ENCODE results near the gene ABCB11.
"Not testable (repeated sequence)": the region's sequence is repeated elsewhere in the genome, so short reads cannot be mapped to it uniquely, and the experiment has no call there.

- TF ChIP-seq RAD21 (IDR thresholded peaks at IDR 0.05; ENCODE audit: low read length); POLR2A (IDR thresholded peaks at IDR 0.05; ENCODE audit: low read depth, low read length); FOS (IDR thresholded peaks at IDR 0.05; ENCODE audit: low read depth, low read length); CTCF (conservative IDR thresholded peaks at IDR 0.05; ENCODE audit: low read depth, low read length); MAFK (IDR thresholded peaks at IDR 0.05; ENCODE audit: low read depth, low read length); RFX5 (IDR thresholded peaks at IDR 0.05; ENCODE audit: low read depth, low read length); MAZ (IDR thresholded peaks at IDR 0.05; ENCODE audit: borderline replicate concordance, low read depth, low read length); BHLHE40 (IDR thresholded peaks at IDR 0.05; ENCODE audit: low read depth, low read length); MXI1 (IDR thresholded peaks at IDR 0.05; ENCODE audit: borderline replicate concordance, low read depth, low read length): not testable (repeated sequence)
- TF ChIP-seq, protein P1, sequence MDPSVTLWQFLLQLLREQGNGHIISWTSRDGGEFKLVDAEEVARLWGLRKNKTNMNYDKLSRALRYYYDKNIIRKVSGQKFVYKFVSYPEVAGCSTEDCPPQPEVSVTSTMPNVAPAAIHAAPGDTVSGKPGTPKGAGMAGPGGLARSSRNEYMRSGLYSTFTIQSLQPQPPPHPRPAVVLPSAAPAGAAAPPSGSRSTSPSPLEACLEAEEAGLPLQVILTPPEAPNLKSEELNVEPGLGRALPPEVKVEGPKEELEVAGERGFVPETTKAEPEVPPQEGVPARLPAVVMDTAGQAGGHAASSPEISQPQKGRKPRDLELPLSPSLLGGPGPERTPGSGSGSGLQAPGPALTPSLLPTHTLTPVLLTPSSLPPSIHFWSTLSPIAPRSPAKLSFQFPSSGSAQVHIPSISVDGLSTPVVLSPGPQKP (IDR thresholded peaks at IDR 0.05; ENCODE audit: borderline replicate concordance, low read depth, low read length) = not testable (repeated sequence)
Measured at GRCh38 chr2:169012191-169012792, 18.8 kb downstream of the ABCB11 start.

All from IMR-90 (cell line).